T-cell (primary cell): ENCODE data around the gene DDA1. TPM values are rescaled to one million over a fixed set of nuclear protein-coding genes. Genes with fewer than 3 reads are reported as not detected.
A peak's percentile ranks its signal among the peaks of the same experiment; 100 is the strongest.

Source experiments
- ATAC-seq, 4 experiments: fragments of 200-7000 bp in 3 of 4; fragments of 150-1000 bp in 1 of 4; cut with Tn5 transposase; replicated peaks in 1 of 4; 1 replicate in 3 of 4; 2 replicates in 1 of 4; pipeline ENCODE4 v1.10.0; 2021; ENCODE audit warnings: moderate library complexity in 3 of 4, mild to moderate bottlenecking in 2 of 4, moderate number of reproducible peaks in 1 of 4
- CTCF ChIA-PET, 2 donors: fragments of 300-600 bp; sonication (Branson Sonifier 250); formaldehyde crosslinking; loops; one replicate each; lab custom pipeline; 2022; ENCODE audit warnings: antibody characterized with exemption in 2 of 2; lab: Charles Lee
- POLR2A ChIA-PET, 2 donors: fragments of 300-600 bp; sonication (Branson Sonifier 250); formaldehyde crosslinking; loops; one replicate each; lab custom pipeline; 2022; ENCODE audit warnings: antibody characterized with exemption in 2 of 2; lab: Charles Lee
- DNase-seq, 35 experiments: peaks; one replicate each; pipeline versions ENCODE4 v3.0.0 to v3.0.0-alpha.2; 2013 to 2023
- H3K27ac ChIP-seq: one replicate; pipeline ENCODE4 v1.5.1; 2013; ENCODE audit warnings: low read length
- H3K27me3 ChIP-seq, 2 experiments: replicated peaks in 1 of 2; 1 replicate in 1 of 2; 2 replicates in 1 of 2; pipeline versions ENCODE4 v1.6.1 to v1.7.0; 2013; ENCODE audit warnings: low read length in 1 of 2, mixed read lengths in 1 of 2; ENCODE audit not compliant: control insufficient read depth in 2 of 2, insufficient read depth in 2 of 2; ENCODE audit errors: extremely low read depth in 1 of 2
- H3K36me3 ChIP-seq, 2 donors: 1 replicate in 1 of 2; 2 replicates in 1 of 2; pipeline versions ENCODE4 v1.6.1 to v1.7.0; 2013; ENCODE audit warnings: low read length in 1 of 2; ENCODE audit not compliant: control insufficient read depth in 2 of 2, insufficient read depth in 1 of 2; ENCODE audit errors: extremely low read depth in 1 of 2
- H3K4me1 ChIP-seq, 2 experiments: 1 replicate in 1 of 2; 2 replicates in 1 of 2; pipeline versions ENCODE4 v1.6.1 to v1.7.0; 2013; ENCODE audit warnings: low read length in 2 of 2, mixed read lengths in 1 of 2; ENCODE audit not compliant: insufficient read depth in 2 of 2, control insufficient read depth in 1 of 2; ENCODE audit errors: extremely low read depth in 1 of 2
- H3K4me3 ChIP-seq, 2 donors: 1 replicate in 1 of 2; 2 replicates in 1 of 2; pipeline versions ENCODE4 v1.5.1 to v1.7.0; 2013; ENCODE audit warnings: mild to moderate bottlenecking in 2 of 2, low read length in 1 of 2, moderate library complexity in 1 of 2; ENCODE audit not compliant: control insufficient read depth in 1 of 2; ENCODE audit errors: extremely low read depth in 1 of 2
- H3K9me3 ChIP-seq: 2 replicates; pipeline ENCODE4 v1.7.0; 2013
- H3K27ac Mint-ChIP-seq, 2 donors: one replicate each; pipeline ENCODE4 v1.8.0; 2020 to 2021; ENCODE audit warnings: mild to moderate bottlenecking in 2 of 2, mixed read lengths in 2 of 2
- H3K27me3 Mint-ChIP-seq, 2 donors: one replicate each; pipeline ENCODE4 v1.8.0; 2021 to 2022; ENCODE audit warnings: mixed read lengths in 2 of 2
- H3K36me3 Mint-ChIP-seq: one replicate; pipeline ENCODE4 v1.8.0; 2021; ENCODE audit warnings: mixed read lengths
- H3K4me1 Mint-ChIP-seq, 3 donors: one replicate each; pipeline ENCODE4 v1.8.0; 2020 to 2022; ENCODE audit warnings: mixed read lengths in 3 of 3, mild to moderate bottlenecking in 1 of 3
- H3K4me3 Mint-ChIP-seq, 3 donors: one replicate each; pipeline ENCODE4 v1.8.0; 2020 to 2022; ENCODE audit warnings: mild to moderate bottlenecking in 3 of 3, mixed read lengths in 3 of 3, moderate library complexity in 3 of 3
- H3K9me3 Mint-ChIP-seq, 3 donors: one replicate each; pipeline ENCODE4 v1.8.0; 2020 to 2022; ENCODE audit warnings: mixed read lengths in 3 of 3
- WGBS: methylation state at CpG from one replicate; pipeline ENCODE4 v1.1.5; 2013; ENCODE audit warnings: missing lambda C conversion rate; ENCODE audit not compliant: insufficient coverage; 5-methylcytosine and 5-hydroxymethylcytosine counted together
- total RNA-seq, 35 experiments: library from RNA in 6 of 35; stranded (reverse) in 6 of 35; fragments of 120-200 nt in 1 of 35; gene quantifications; one replicate each; pipeline versions ENCODE4 v1.2.1 to v1.2.4 and lab custom pipeline; 2013 to 2026

The DDA1 gene
- total RNA-seq, 5 donors from 2014 or later (not counting 1 experiment from before 2014, with no cell fraction given), result 37.3 to 51.7 (median 42.0) TPM

DNA sequence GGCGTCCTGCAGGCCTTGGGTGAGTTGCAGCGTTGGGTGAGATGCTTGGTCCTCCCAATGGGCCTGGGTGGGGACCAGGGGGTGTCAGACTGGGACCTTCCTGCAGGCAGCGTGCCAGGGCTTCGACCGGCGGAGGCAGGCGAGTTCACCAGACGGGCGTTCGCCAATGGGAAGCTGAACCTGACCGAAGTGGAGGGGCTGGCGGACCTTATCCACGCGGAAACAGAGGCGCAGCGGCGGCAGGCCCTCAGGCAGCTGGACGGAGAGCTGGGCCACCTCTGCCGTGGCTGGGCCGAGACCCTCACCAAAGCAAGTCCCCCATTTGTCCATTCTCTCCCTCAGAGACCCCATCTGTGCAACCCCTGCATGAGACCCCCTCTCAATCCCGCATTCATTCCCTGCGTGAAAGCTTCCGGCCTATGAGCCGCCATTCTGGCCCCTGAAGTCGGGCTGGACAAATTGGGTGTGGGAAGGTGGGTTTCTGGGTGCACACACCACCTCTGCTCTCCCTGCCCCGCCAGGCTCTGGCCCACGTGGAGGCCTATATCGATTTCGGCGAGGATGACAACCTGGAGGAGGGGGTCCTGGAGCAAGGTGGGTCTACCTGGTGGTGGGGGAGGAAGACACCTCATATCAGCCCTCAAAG is 29.2 kb downstream of the DDA1 start:
- DNase-seq (no peak), ATAC-seq (no peak)
- Histone ChIP-seq H3K4me1 (peaks cover 9 to 42% of the 10 kb centered on the region in 2 experiments), H3K4me3 (peak overlapping the region in 1 of 2 donors; percentile 74), H3K27me3 (no peaks in the 10 kb centered on the region), H3K9me3 (no peaks in the 10 kb centered on the region), H3K27ac (no peak overlapping the region), H3K36me3 (peaks cover 0 to 8% of the 10 kb centered on the region in 2 donors)
- no peaks in the 10 kb centered on the region for H3K27me3 Mint-ChIP-seq
- 93% methylated on average over 20 of the region's 30 CpGs for WGBS
- H3K36me3 Mint-ChIP-seq, result no peaks in the 10 kb centered on the region
- ChIA-PET CTCF (no interaction called here), POLR2A (interaction anchor here in 1 of 2 donors (0.5 kb wide), 1 partner anchor 10 kb away, joined by 4 read pairs; no protein-coding TSS in a partner anchor)
- H3K4me3 Mint-ChIP-seq, result peak overlapping the region; percentile 84 to 92 (median 87)
- H3K9me3 Mint-ChIP-seq, result no peaks in the 10 kb centered on the region
- peaks cover 30 to 37% (median 35%) of the 10 kb centered on the region in 3 donors for H3K4me1 Mint-ChIP-seq
- H3K27ac Mint-ChIP-seq, result no peak overlapping the region

DNA sequence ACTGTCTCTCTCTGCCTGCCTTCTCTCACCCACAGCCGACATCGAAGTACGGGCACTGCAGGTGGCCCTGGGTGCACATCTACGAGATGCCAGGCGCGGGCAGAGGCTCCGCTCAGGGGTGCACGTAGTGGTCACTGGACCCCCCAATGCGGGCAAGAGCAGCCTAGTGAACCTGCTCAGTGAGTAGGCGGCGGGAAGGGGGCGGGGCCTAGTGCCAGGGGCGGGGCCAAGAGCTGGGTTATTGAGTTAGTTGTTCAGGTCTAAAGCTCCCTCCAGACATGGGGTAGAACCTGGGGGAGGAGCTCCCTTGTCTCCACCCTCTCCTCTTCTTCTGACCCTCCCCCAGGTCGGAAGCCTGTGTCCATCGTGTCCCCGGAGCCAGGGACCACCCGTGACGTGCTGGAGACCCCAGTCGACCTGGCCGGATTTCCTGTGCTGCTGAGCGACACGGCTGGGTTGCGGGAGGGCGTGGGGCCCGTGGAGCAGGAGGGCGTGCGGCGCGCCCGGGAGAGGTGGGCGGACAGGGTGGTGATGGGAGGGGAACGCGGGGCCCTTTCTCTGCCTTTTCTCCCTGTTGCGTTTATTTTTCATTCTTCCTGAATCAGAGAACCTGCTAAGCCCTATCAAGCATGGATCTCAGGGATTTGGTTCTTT is 29.9 kb downstream of the DDA1 start:
- Mint-ChIP-seq H3K27ac (no peak overlapping the region), H3K4me1 (peaks cover 24 to 33% (median 31%) of the 10 kb centered on the region in 3 donors), H3K36me3 (no peaks in the 10 kb centered on the region), H3K9me3 (no peaks in the 10 kb centered on the region), H3K27me3 (no peaks in the 10 kb centered on the region), H3K4me3 (peak overlapping the region; percentile 84 to 92 (median 87))
- WGBS, result 98% methylated on average over 8 of the region's 34 CpGs
- ChIA-PET POLR2A (no interaction called here), CTCF (no interaction called here)
- H3K4me1 ChIP-seq, result peaks cover 7 to 36% of the 10 kb centered on the region in 2 experiments
- no peaks in the 10 kb centered on the region for H3K9me3 ChIP-seq
- no peak overlapping the region for H3K27ac ChIP-seq
- DNase-seq, result peak in 10 of 35 experiments; percentile 20 to 44 (median 30)
- no peaks in the 10 kb centered on the region for H3K27me3 ChIP-seq
- ATAC-seq, result no peak
- H3K36me3 ChIP-seq, result peaks cover 4 to 8% of the 10 kb centered on the region in 2 donors
- H3K4me3 ChIP-seq, result no peak overlapping the region

DNA sequence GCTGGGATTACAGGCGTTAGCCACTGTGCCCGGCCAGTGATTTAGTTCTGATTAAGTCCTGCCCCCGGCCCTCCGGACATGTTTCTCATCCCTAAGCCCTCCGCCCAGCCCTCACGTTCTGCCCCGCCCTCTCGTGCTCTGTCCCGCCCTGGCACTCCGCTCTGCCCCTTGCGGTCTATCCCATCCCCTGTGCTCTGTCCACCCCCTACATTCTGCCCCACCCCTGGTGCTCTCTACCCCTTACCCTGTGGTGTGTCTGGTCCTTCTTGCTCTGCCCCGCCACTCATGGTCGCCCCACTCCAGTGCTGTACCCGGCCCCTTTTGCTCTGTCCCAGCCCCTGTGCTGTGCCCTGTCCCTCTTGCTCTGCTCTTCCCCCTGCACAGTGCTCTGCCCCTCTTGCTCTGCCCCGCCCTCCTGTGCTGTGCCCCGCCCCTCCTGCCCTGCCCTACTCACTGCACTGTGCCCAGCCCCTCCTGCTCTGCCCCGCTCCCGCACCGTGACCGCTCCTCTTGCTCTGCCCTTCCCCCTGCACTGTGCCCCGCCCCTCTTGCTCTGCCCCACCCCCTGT is 31.0 kb downstream of the DDA1 start:
- H3K27me3 ChIP-seq, result no peaks in the 10 kb centered on the region
- H3K4me3 ChIP-seq, result no peak overlapping the region
- Mint-ChIP-seq H3K4me3 (no peak overlapping the region), H3K4me1 (peaks cover 16 to 26% (median 24%) of the 10 kb centered on the region in 3 donors), H3K36me3 (no peaks in the 10 kb centered on the region), H3K27ac (no peak overlapping the region), H3K27me3 (no peaks in the 10 kb centered on the region), H3K9me3 (no peaks in the 10 kb centered on the region)
- peaks cover 5 to 29% of the 10 kb centered on the region in 2 experiments for H3K4me1 ChIP-seq
- no peak overlapping the region for H3K27ac ChIP-seq
- WGBS, result 97% methylated on average over 19 of the region's 21 CpGs
- H3K9me3 ChIP-seq, result no peaks in the 10 kb centered on the region
- POLR2A ChIA-PET, result no interaction called here
- peaks cover 4 to 8% of the 10 kb centered on the region in 2 donors for H3K36me3 ChIP-seq
- CTCF ChIA-PET, result interaction anchor here in 1 of 2 donors (0.7 kb wide), 1 partner anchor 44 kb away, joined by 4 read pairs; no protein-coding TSS in a partner anchor
- no peak for ATAC-seq
- no peak for DNase-seq

- Mint-ChIP-seq H3K27ac (no peak overlapping the region), H3K36me3 (no peaks in the 10 kb centered on the region), H3K4me3 (no peak overlapping the region), H3K4me1 (peaks cover 17 to 24% (median 22%) of the 10 kb centered on the region in 3 donors), H3K9me3 (no peaks in the 10 kb centered on the region), H3K27me3 (no peaks in the 10 kb centered on the region)
- Histone ChIP-seq H3K4me1 (peaks cover 5 to 25% of the 10 kb centered on the region in 2 experiments), H3K27ac (no peak overlapping the region), H3K9me3 (no peaks in the 10 kb centered on the region), H3K27me3 (peaks cover 0 to under 1% of the 10 kb centered on the region in 2 experiments), H3K4me3 (no peak overlapping the region), H3K36me3 (peaks cover 4 to 8% of the 10 kb centered on the region in 2 donors)
- DNase-seq (no peak), ATAC-seq (no peak)
- ChIA-PET CTCF (interaction anchor here in 1 of 2 donors (0.7 kb wide), 1 partner anchor 44 kb away, joined by 4 read pairs; no protein-coding TSS in a partner anchor), POLR2A (no interaction called here)
- WGBS, result 97% methylated on average over 13 of the region's 17 CpGs
These were observed 31.6 kb downstream of the DDA1 start for GRCh38 chr19:17340871-17341357.

DNA sequence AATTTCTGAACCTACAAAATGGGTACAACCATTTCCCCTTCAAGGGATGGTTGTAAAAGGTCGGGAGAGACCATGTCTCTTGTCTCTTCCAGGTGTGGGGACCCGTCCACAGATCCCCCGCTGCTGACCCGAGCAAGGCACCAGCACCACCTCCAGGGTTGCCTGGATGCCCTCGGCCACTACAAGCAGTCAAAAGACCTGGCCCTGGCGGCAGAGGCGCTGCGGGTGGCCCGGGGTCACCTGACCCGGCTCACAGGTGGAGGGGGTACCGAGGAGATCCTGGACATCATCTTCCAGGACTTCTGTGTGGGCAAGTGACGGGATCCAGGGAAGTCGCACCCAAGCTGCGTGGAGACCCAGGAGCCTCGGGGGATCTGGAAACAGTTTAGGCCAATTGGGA is 32.0 kb downstream of the DDA1 start:
- no peaks in the 10 kb centered on the region for H3K9me3 ChIP-seq
- no peak overlapping the region for H3K4me3 ChIP-seq
- H3K36me3 ChIP-seq, result peaks cover 4 to 8% of the 10 kb centered on the region in 2 donors
- ChIA-PET CTCF (interaction anchor here in 1 of 2 donors (0.7 kb wide), 1 partner anchor 43 kb away, joined by 4 read pairs; no protein-coding TSS in a partner anchor), POLR2A (no interaction called here)
- peaks cover 0 to 5% of the 10 kb centered on the region in 2 experiments for H3K27me3 ChIP-seq
- H3K9me3 Mint-ChIP-seq, result no peaks in the 10 kb centered on the region
- H3K27ac Mint-ChIP-seq, result no peak overlapping the region
- no peak overlapping the region for H3K4me3 Mint-ChIP-seq
- peaks cover 5 to 27% of the 10 kb centered on the region in 2 experiments for H3K4me1 ChIP-seq
- 93% methylated on average over 14 of the region's 15 CpGs for WGBS
- ATAC-seq (no peak), DNase-seq (no peak)
- H3K27me3 Mint-ChIP-seq, result no peaks in the 10 kb centered on the region
- H3K27ac ChIP-seq, result no peak overlapping the region
- no peaks in the 10 kb centered on the region for H3K36me3 Mint-ChIP-seq
- H3K4me1 Mint-ChIP-seq, result peaks cover 19 to 28% (median 25%) of the 10 kb centered on the region in 3 donors

- DNase-seq (no peak), ATAC-seq (no peak)
- H3K36me3 Mint-ChIP-seq, result no peaks in the 10 kb centered on the region
- Histone ChIP-seq H3K27ac (no peak overlapping the region), H3K4me3 (no peak overlapping the region), H3K27me3 (peaks cover 0 to 6% of the 10 kb centered on the region in 2 experiments), H3K36me3 (peaks cover 4 to 8% of the 10 kb centered on the region in 2 donors), H3K4me1 (peaks cover 5 to 23% of the 10 kb centered on the region in 2 experiments), H3K9me3 (no peaks in the 10 kb centered on the region)
- H3K9me3 Mint-ChIP-seq, result no peaks in the 10 kb centered on the region
- H3K4me3 Mint-ChIP-seq, result no peak overlapping the region
- no peaks in the 10 kb centered on the region for H3K27me3 Mint-ChIP-seq
- 100% methylated on average over 3 of the region's 7 CpGs for WGBS
- H3K27ac Mint-ChIP-seq, result no peak overlapping the region
- ChIA-PET POLR2A (no interaction called here), CTCF (no interaction called here)
- peaks cover 18 to 26% (median 23%) of the 10 kb centered on the region in 3 donors for H3K4me1 Mint-ChIP-seq
These were observed 32.5 kb downstream of the DDA1 start for GRCh38 chr19:17341845-17342244.
